HG02973 (cell line): ENCODE data around the gene MRPS23.
A peak's percentile ranks its signal among the peaks of the same experiment; 100 is the strongest.

Source experiments
- ATAC-seq: cut with Tn5 transposase; IDR thresholded peaks from one replicate; pipeline ENCODE4 v1.9.1; 2021; ENCODE audit warnings: moderate library complexity; ENCODE audit not compliant: unreplicated experiment

Gene MRPS23

GRCh38 chr17:57879437-57880085, 29.7 kb upstream of the MRPS23 start:
- ATAC-seq: no peak

- ATAC-seq: no peak
These were observed 28.0 kb upstream of the MRPS23 start for GRCh38 chr17:57877803-57878377.

GRCh38 chr17:57876866-57877237, 27.0 kb upstream of the MRPS23 start:
- ATAC-seq: no peak

DNA sequence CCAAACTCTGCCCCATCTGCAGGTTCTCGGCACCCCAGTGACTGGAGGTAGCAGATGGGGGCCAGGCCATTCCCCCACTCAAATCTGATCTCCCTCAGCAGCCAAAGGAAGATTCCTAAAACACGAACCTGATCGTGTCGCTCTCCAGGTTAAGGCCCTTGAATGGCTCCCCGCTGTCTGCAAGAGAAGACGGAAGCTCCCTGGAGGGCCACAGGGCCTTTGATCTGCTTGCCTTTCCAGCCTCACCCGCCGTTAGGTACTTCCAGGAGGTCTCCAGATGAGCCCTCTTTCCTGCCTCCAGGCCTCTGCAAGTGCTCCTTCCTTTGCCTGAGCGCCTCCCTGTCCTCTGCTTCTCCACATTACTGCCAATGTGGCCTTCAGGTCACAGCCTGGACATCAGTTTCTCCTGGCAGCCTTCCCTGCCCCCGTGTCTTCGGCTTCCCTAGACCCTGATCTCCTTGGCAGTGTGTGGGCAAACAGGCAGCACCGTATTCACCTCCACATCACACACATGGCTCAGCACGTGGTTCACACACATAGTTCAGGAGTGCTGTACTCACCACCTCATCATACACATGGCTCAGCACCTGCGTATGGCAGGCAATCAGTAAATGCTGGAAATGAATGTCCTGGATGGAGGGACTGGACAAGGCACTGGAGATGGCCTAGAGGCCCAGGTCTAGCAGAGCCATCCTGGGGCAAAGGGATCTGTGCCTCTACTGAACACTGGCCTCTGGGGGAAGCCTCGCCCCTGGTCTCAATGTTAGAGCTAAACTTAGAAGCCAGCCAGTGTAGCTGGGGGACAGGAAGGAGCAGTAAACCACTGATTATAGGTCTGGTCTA, 26.4 kb upstream of the MRPS23 start:
- ATAC-seq: no peak

GRCh38 chr17:57875290-57876022, 25.6 kb upstream of the MRPS23 start:
- no peak for ATAC-seq

- no peak for ATAC-seq
These were observed 24.8 kb upstream of the MRPS23 start for GRCh38 chr17:57874434-57875289.

DNA sequence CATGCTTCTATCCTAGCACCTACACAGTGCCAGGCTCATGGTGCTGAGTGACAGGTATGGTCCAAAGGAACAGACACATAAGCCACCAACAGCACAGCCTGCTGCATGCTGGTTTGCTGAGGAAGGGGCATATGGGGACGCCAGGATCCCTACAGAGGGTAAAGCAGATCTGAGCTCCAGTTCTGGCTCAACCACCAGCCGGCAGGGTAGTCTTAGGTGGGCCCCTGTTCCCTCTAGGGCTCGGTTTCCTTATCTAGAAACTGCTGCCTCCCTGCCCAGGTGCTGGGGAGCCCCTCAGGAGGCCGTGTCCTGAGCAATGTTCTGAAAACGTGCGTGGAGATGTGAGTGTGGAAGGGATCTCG, 24.2 kb upstream of the MRPS23 start:
- ATAC-seq: no peak

- ATAC-seq: no peak
These were observed 23.6 kb upstream of the MRPS23 start for GRCh38 chr17:57873261-57874057.

DNA sequence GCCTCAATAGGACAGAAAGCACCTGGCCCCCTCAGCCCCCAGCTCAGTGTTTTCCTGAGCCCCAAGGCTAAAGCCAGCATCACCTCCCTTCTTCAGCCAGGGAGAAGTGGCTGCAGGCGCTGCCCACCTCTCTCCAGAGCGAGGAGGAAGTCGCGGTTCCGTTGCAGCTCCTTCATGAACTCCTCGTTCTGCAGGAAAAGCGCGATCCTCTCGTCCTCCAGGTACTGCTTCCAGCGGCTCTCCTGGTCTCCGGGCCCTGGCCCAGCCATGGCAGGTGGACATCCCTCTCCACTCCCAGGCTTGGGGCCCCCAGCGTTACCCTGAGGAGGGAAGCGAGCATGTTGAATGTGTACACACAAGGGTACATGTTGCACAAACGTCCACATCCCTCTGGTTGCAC, 22.7 kb upstream of the MRPS23 start:
- ATAC-seq: no peak

DNA sequence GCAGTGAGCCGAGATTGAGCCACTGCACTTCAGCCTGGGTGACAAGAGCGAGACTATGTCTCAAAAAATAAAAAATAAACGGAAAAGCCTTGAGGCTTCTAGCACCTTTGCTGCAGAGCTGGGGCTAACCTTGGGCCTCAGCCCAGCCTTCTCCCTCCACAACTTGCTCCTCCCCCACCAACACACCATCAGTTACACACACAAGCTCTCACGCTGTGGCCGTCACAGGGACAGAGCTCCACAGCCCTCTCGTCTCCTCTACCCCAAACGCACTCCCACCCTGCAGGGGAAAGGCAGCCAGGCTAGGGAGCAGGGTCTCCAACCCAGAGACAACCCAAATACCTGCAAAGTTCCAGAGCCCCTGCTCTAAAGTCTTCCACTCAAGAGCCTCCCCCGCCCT, 22.0 kb upstream of the MRPS23 start:
- ATAC-seq: no peak

- no peak for ATAC-seq
These were observed 21.3 kb upstream of the MRPS23 start for GRCh38 chr17:57871155-57871554.

DNA sequence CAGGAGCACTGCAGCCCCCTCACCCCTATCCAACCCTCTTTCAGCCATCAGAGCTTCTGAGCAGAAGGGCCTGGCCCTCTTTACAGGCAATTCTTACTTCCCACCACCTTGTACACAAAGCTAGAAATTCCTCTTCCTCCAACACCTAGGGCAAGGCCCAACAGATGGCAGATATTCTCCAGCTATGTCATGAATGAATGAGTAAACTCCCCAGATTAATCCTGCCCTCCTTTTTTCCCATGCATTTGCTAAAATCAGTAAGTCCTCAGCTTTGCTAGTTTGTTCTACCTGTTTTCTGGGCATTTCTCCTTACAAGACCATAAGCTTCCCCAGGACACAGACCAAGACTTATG, 20.4 kb upstream of the MRPS23 start:
- no peak for ATAC-seq

DNA sequence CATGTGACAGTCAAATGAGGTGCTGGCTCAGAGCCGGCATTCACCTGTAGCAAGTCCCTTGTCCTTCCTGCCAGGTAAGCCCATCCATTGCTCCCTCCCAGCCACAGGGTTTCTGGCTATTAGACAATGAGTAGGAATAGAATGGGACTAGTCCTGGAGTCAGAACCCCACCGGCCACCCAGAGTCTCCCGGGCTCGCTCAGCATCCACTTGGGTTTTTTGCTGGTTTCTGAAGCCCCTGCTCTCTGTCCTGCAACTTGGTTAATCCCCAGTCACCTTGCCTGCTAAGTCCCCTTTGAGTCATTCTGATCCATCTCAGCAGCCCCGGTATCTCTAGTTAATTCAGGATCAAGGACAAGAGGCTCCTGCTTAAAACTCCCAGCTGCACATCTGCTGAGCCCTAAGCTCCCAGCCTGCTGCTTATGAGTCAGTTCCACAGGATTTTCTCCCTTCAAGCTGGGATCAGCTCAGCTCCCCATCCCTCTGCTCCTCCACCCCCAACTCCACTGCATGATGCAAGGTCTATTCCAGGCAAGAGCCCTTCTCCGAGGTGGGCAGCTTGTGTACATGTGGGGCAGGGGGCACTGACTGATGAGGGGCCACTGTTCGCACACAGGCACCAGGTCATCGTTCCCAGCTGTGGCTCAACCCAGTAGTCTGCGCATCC, 19.9 kb upstream of the MRPS23 start:
- no peak for ATAC-seq

GRCh38 chr17:57868910-57869616, 19.2 kb upstream of the MRPS23 start:
- ATAC-seq: no peak

- peak; percentile 75 for ATAC-seq
These were observed 18.4 kb upstream of the MRPS23 start for GRCh38 chr17:57868007-57868909.

GRCh38 chr17:57867126-57867525, 17.3 kb upstream of the MRPS23 start:
- no peak for ATAC-seq

DNA sequence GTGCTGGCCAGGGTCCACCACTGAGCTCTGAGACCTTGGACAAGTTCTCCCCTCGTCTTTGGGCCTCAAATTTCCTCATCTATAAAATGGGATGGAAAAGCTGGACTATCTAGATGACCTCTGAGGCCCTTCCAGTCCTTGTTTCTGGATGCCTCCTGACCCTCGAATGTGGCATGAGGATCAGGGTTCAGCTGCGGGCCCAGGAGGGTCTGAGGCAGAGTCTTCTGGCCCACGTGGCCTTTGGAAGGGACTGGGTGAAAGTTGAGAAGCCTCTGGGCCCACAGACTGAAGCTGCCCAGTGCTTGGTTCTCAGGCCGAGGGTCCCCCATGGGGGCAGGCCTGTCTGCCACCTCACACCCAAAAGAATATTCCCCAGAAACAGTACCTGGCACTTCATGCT, 16.9 kb upstream of the MRPS23 start:
- no peak for ATAC-seq

- ATAC-seq: no peak
These were observed 16.5 kb upstream of the MRPS23 start for GRCh38 chr17:57866319-57866718.
